ENCODE results near the gene RNF2.
"Not testable (repeated sequence)": the region's sequence is repeated elsewhere in the genome, so short reads cannot be mapped to it uniquely, and the experiment has no call there.

RNF2 gene

GRCh38 chr1:185044981-185045813, at the start of gene RNF2:
RNF2 (plus strand) TSS chr1:185045558; CDS start chr1:185087554, 41,996 bp downstream.
- peak; percentile 59 for DNase-seq

GRCh38 chr1:184999974-185000373, 45.4 kb upstream of the RNF2 start:
- not testable (repeated sequence) for DNase-seq

- DNase-seq = not testable (repeated sequence)
Measured at GRCh38 chr1:185001312-185001880, 44.0 kb upstream of the RNF2 start.

- DNase-seq = peak; percentile 99
Measured at GRCh38 chr1:185008838-185009237, 36.5 kb upstream of the RNF2 start.

GRCh38 chr1:185010361-185010760, 35.0 kb upstream of the RNF2 start:
- DNase-seq = no peak

- no peak for DNase-seq
Measured at GRCh38 chr1:185014941-185015340, 30.4 kb upstream of the RNF2 start.

- no peak for DNase-seq
Measured at GRCh38 chr1:185015631-185016030, 29.7 kb upstream of the RNF2 start.

- no peak for DNase-seq
Measured at GRCh38 chr1:185016880-185017279, 28.5 kb upstream of the RNF2 start.

- DNase-seq = no peak
Measured at GRCh38 chr1:185017338-185017737, 28.0 kb upstream of the RNF2 start.

- DNase-seq = no peak
Measured at GRCh38 chr1:185017966-185018365, 27.4 kb upstream of the RNF2 start.

- DNase-seq = no peak
Measured at GRCh38 chr1:185027252-185027882, 18.0 kb upstream of the RNF2 start.

- no peak for DNase-seq
Measured at GRCh38 chr1:185033686-185034085, 11.7 kb upstream of the RNF2 start.

- no peak for DNase-seq
Measured at GRCh38 chr1:185035258-185035657, 10.1 kb upstream of the RNF2 start.

GRCh38 chr1:185038813-185039376, 6.5 kb upstream of the RNF2 start:
- DNase-seq = no peak

- DNase-seq = no peak
Measured at GRCh38 chr1:185039726-185040407, 5.5 kb upstream of the RNF2 start.

- no peak for DNase-seq
Measured at GRCh38 chr1:185040408-185040735, 5.0 kb upstream of the RNF2 start.

GRCh38 chr1:185041742-185042141, 3.6 kb upstream of the RNF2 start:
- DNase-seq = no peak

GRCh38 chr1:185042737-185043136, 2.6 kb upstream of the RNF2 start:
- DNase-seq = no peak

- no peak for DNase-seq
Measured at GRCh38 chr1:185044387-185044786, 971 bp upstream of the RNF2 start.

GRCh38 chr1:185045814-185046492, 595 bp downstream of the RNF2 start:
- DNase-seq = no peak

GRCh38 chr1:185046668-185047067, 1.3 kb downstream of the RNF2 start:
- no peak for DNase-seq

- no peak for DNase-seq
Measured at GRCh38 chr1:185049670-185050069, 4.3 kb downstream of the RNF2 start.
